ENCODE results near the gene LILRB3. TPM values are rescaled to one million over a fixed set of nuclear protein-coding genes. Genes with fewer than 3 reads are reported as not detected.
A peak's percentile ranks its signal among the peaks of the same experiment; 100 is the strongest.

LILRB3 gene
- total and polyA plus RNA-seq, 2 experiments from 2014 or later = not detected

DNA sequence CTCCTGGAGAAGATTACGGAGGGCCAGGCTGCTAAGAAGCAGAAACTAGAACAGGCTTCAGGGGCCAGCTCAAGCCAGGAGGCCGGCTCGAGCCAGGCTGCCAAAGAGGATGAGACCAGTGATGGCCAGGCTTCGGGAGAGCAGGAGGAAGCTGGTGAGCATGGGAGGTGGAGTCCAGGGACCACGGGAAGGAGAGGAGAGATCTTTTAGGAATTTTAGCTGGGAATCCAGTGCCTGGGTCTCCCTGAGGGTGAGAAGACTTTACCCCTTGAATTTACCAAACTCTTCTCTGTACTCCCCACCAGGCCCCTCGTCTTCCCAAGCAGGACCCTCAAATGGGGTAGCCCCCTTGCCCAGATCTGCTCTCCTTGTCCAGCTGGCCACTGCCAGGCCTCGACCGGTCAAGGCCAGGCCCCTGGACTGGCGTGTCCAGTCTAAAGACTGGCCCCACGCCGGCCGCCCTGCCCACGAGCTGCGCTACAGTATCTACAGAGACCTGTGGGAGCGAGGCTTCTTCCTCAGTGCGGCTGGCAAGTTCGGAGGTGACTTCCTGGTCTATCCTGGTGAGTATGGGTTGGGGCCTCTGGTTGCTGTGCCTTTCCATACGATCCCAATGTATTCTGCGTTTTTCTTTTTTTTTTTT is 30.9 kb downstream of the LILRB3 start (continued):
- no peak for TF ChIP-seq STAT1 (IDR thresholded peaks at IDR 0.05; ENCODE audit: unreplicated experiment)
- TF ChIP-seq NANOG (IDR thresholded peaks at IDR 0.05; ENCODE audit: borderline replicate concordance) = no peak

DNA sequence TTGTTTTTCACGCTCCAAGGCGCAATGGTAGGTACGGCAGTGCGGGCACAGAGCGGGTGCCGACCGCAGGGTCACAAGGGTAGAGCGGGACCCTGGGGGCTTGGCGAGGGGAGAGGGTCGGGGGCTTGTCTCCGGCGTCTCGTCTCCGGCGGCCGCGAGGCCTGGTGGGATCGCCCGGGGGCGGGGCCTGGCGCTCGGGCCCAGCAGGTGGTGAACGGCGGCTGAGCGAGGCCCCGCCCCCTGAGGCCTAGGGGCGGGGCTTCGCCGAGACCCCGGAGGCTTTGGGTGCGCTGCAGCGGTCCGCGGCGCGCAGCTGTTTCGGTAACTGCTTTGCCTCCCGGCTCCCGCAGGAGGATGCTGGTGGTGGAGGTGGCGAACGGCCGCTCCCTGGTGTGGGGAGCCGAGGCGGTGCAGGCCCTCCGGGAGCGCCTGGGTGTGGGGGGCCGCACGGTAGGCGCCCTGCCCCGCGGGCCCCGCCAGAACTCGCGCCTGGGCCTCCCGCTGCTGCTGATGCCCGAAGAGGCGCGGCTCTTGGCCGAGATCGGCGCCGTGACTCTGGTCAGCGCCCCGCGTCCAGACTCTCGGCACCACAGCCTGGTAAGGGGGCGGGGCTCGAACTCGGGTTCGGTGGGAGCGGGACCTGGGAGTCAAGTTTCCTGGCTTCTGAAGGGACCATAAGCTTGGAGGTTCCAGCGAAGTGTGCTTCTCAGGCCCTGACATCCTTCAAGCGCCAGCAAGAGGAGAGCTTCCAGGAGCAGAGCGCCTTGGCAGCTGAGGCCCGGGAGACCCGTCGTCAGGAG is 31.6 kb downstream of the LILRB3 start, which contains the start of gene TSEN34:
TSEN34 (plus strand) TSS at position 298 of the 800 bp plus-strand sequence; CDS start at position 355, 57 bp downstream.
- no peaks in the 10 kb centered on the region; the same call in 2 of the 3 replicates for H3K9me3 Mint-ChIP-seq
- DNase-seq (ENCODE audit: low spot score) (peak; percentile 88), ATAC-seq (peak; percentile 18)
- Histone ChIP-seq H3K4me1 (ENCODE audit: insufficient read depth) (peaks cover 7% of the 10 kb centered on the region; the same call in 1 of the 2 replicates), H2AFZ (peak within 1 kb of the TSS; percentile 86; the same call in 1 of the 2 replicates), H3K36me3 (ENCODE audit: insufficient read depth) (peaks cover 18% of the 10 kb centered on the region), H3K27me3 (ENCODE audit: insufficient read depth) (no peaks in the 10 kb centered on the region), H3K27ac (ENCODE audit: low read depth) (peak within 1 kb of the TSS; percentile 94), H4K20me1 (replicated peaks; ENCODE audit: insufficient read depth) (peaks cover 13% of the 10 kb centered on the region), H3F3A (replicated peaks; ENCODE audit: low read depth) (peaks cover 18% of the 10 kb centered on the region), H3K79me2 (replicated peaks; ENCODE audit: insufficient read depth) (peaks cover 43% of the 10 kb centered on the region), H3K4me2 (peak within 1 kb of the TSS; percentile 98), H3K4me3 (peak within 1 kb of the TSS; percentile 97), H3K9me2 (ENCODE audit: insufficient read depth) (no peaks in the 10 kb centered on the region)
- peaks cover 49% of the 10 kb centered on the region for H3K36me3 Mint-ChIP-seq (ENCODE audit: low read depth)
- H3K27me3 Mint-ChIP-seq (ENCODE audit: insufficient read depth, low read depth, poor library complexity) = peaks cover 18% of the 10 kb centered on the region
- TF ChIP-seq CREB1 (CRISPR knock-in tag; IDR thresholded peaks at IDR 0.05; ENCODE audit: low read depth) (peak; percentile 43; the same call in 1 of the 2 replicates), EZH2 (IDR thresholded peaks at IDR 0.05; ENCODE audit: low read depth, unreplicated experiment) (no peak), POLR2AphosphoS5 (IDR thresholded peaks at IDR 0.05; ENCODE audit: low read depth) (peak; percentile 86), ZNF331 (CRISPR knock-in tag; IDR thresholded peaks at IDR 0.05; ENCODE audit: low read depth) (no peak)
- TF ChIP-seq, protein P1, sequence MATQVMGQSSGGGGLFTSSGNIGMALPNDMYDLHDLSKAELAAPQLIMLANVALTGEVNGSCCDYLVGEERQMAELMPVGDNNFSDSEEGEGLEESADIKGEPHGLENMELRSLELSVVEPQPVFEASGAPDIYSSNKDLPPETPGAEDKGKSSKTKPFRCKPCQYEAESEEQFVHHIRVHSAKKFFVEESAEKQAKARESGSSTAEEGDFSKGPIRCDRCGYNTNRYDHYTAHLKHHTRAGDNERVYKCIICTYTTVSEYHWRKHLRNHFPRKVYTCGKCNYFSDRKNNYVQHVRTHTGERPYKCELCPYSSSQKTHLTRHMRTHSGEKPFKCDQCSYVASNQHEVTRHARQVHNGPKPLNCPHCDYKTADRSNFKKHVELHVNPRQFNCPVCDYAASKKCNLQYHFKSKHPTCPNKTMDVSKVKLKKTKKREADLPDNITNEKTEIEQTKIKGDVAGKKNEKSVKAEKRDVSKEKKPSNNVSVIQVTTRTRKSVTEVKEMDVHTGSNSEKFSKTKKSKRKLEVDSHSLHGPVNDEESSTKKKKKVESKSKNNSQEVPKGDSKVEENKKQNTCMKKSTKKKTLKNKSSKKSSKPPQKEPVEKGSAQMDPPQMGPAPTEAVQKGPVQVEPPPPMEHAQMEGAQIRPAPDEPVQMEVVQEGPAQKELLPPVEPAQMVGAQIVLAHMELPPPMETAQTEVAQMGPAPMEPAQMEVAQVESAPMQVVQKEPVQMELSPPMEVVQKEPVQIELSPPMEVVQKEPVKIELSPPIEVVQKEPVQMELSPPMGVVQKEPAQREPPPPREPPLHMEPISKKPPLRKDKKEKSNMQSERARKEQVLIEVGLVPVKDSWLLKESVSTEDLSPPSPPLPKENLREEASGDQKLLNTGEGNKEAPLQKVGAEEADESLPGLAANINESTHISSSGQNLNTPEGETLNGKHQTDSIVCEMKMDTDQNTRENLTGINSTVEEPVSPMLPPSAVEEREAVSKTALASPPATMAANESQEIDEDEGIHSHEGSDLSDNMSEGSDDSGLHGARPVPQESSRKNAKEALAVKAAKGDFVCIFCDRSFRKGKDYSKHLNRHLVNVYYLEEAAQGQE (IDR thresholded peaks at IDR 0.05; ENCODE audit: unreplicated experiment) = no peak
- peaks cover 26% of the 10 kb centered on the region for H3K4me1 Mint-ChIP-seq
- peak within 1 kb of the TSS; percentile 88 for H3K4me3 Mint-ChIP-seq
- H3K27ac Mint-ChIP-seq = peak within 1 kb of the TSS; percentile 100

Data from GM23338 (cell line).